Stomach (tissue), 4 donors: ENCODE results near the gene PCDHGA11.

Experiments
- EP300 ChIP-seq: sonication (generic); formaldehyde crosslinking; IDR thresholded peaks from one replicate; pipeline ENCODE4 v1.6.1; 2017; ENCODE audit warnings: antibody characterized with exemption
- POLR2AphosphoS5 ChIP-seq, 3 donors: sonication (generic); formaldehyde crosslinking; IDR thresholded peaks; one replicate each; pipeline ENCODE4 v1.6.1; 2016; ENCODE audit warnings: antibody characterized with exemption in 3 of 3
- TF ChIP-seq, protein P1 (sequence below), 7 experiments: fragments of 450-650 bp in 4 of 7; fragments of 200-600 bp in 3 of 7; sonication (generic) in 3 of 7; IDR thresholded peaks; one replicate each; pipeline ENCODE4 v1.5.1; 2016 to 2019; ENCODE audit warnings: antibody characterized with exemption in 7 of 7, control low read depth in 2 of 7, mild to moderate bottlenecking in 1 of 7

DNA sequence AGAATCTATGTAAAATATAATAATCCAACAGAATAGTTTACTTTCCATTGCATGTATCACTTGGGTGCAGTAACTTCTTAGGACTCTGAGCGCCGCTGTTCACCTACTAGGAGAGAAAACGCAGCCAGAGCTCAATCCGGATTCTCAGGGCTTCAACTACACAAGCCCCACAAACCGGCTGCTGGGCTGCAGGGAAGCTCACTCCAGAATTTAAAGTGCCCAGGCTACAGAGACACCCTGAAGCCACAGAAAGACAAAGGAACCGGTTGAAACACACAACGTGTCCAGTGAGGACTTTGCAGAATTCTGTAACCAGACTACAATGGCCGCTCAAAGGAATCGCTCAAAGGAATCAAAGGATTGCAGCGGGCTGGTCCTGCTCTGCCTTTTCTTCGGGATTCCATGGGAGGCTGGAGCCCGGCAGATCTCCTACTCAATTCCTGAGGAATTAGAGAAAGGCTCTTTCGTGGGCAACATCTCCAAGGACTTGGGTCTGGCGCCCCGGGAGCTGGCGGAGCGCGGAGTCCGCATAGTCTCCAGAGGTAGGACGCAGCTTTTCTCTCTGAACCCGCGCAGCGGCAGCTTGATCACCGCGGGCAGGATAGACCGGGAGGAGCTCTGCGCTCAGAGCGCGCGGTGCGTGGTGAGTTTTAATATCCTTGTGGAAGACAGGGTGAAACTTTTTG is 7.9 kb upstream of the PCDHGA11 start, which contains the start of gene PCDHGA10:
- TF ChIP-seq, protein P1, sequence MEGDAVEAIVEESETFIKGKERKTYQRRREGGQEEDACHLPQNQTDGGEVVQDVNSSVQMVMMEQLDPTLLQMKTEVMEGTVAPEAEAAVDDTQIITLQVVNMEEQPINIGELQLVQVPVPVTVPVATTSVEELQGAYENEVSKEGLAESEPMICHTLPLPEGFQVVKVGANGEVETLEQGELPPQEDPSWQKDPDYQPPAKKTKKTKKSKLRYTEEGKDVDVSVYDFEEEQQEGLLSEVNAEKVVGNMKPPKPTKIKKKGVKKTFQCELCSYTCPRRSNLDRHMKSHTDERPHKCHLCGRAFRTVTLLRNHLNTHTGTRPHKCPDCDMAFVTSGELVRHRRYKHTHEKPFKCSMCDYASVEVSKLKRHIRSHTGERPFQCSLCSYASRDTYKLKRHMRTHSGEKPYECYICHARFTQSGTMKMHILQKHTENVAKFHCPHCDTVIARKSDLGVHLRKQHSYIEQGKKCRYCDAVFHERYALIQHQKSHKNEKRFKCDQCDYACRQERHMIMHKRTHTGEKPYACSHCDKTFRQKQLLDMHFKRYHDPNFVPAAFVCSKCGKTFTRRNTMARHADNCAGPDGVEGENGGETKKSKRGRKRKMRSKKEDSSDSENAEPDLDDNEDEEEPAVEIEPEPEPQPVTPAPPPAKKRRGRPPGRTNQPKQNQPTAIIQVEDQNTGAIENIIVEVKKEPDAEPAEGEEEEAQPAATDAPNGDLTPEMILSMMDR (IDR thresholded peaks at IDR 0.05), result peak in 4 of 7 experiments; percentile 22 to 46 (median 33)
- TF ChIP-seq EP300 (no peak), POLR2AphosphoS5 (IDR thresholded peaks at IDR 0.05) (no peak)
